Measurements from ENCODE around the gene LRRC59.

- TF ChIP-seq CTCF (IDR thresholded peaks at IDR 0.05) (no peak), POLR2A (IDR thresholded peaks at IDR 0.05) (no peak)
Observed at GRCh38 chr17:50397919-50398285, 579 bp upstream of the LRRC59 start.

All from lower leg skin (tissue), 3 donors.